ENCODE measurements around the gene BDP1. TPM values are rescaled to one million over a fixed set of nuclear protein-coding genes. Genes with fewer than 3 reads are reported as not detected.
A peak's percentile ranks its signal among the peaks of the same experiment; 100 is the strongest.
"Not testable (repeated sequence)": the region's sequence is repeated elsewhere in the genome, so short reads cannot be mapped to it uniquely, and the experiment has no call there.

The BDP1 gene, protein sequence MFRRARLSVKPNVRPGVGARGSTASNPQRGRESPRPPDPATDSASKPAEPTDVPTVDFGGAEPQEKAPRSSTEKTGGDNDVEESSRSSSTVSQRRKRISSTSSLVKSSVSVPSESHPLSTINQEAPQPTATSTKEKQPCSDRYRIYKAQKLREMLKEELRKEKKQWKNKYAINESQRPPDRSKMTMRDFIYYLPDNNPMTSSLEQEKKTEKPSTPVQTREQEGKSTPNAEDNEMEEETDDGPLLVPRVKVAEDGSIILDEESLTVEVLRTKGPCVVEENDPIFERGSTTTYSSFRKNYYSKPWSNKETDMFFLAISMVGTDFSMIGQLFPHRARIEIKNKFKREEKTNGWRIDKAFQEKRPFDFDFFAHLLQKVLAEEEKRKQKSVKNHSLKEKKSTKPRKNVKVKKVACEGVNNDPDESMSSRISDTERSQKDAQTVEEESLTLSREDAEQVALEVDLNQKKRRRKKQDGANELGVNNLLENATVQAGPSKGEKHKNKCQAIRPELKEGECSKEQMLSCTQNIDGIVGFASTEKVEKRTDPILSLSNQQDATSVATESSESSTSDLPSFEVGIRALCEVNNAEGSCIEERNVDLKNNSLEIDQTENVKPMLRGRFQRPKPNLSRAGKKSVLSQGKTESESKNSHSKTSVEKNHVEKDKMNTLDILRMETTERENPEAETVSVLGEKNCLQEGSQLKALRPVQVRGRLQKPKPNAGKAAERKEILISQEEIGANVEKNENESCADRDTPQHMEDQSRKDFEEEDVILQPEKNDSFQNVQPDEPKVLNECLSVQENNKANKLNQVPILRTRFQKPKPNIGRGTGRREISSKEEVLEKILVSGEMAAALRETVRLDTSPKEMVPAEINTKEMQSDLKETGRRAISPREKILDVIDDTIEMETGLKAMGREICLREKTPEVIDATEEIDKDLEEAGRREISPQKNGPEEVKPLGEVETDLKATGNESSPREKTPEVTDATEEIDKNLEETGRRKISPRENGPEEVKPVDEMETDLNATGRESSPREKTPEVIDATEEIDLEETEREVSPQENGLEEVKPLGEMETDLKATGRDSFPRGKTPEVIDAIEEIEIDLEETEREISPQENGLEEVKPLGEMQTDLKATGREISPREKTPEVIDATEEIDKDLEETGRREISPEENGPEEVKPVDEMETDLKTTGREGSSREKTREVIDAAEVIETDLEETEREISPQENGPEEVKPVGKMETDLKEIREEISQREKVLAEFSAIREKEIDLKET (N-terminal part only)
- 10 to 100 TPM; 36.4 to 37.5 TPM for total RNA-seq

DNA sequence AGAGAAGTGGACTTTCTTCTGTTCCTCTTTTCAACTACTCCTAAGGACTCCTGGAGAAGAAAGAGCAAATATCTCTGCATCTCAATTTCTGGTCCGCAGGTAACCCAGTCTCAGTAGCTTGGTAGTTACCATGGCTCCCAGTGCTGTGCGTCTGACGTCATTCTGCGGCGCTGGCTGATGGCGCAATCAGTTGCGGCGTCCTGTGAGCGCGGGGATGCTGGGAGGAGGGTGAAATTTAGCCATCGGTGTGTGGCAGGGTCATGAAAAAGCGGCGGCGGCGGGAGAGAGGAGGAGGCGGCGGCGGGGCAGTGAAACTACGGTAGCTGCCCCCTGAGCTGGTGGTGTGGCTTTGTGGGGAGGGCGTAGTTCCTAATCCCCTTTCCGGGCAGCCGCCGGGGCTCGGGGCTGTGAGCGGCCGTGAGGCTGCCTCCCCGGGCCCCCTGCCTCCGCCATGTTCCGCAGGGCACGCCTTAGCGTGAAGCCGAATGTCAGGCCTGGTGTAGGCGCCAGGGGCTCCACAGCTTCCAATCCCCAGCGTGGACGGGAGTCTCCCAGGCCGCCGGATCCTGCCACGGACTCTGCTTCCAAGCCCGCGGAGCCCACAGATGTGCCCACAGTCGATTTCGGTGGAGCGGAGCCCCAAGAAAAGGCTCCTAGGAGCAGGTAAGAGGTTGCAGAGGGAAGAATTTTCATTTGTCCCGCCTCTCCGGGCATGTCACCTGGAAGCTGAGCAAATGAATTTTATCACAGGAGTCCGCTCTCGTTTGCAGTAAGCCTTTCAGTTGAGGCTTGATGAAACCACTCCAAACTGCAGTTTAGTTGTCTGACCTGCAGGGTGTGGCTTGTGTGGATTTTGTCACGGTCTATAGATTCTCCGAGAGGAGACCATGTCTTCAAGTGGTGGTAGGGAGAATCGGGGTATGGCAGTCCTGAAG, at the start of gene BDP1:
Gene BDP1, plus strand, starts transcription at position 225 of the 935 bp plus-strand sequence. Its CDS starts 227 bp downstream, at position 452.
- H3K4me3 Mint-ChIP-seq = peak within 1 kb of the TSS; percentile 98
- peaks cover 10% of the 10 kb centered on the region for H3K27me3 Mint-ChIP-seq
- POLR2A ChIA-PET = interaction anchor here (0.6 kb wide), 1 partner anchor 14 kb away, joined by 3 read pairs; no protein-coding TSS in a partner anchor
- ATAC-seq (ENCODE audit: low read depth) (peak; percentile 95), DNase-seq (peak; percentile 97)
- peaks cover 7% of the 10 kb centered on the region for H3K36me3 Mint-ChIP-seq
- H3K9me3 Mint-ChIP-seq = no peaks in the 10 kb centered on the region
- H3K27ac Mint-ChIP-seq = peak within 1 kb of the TSS; percentile 98
- H3K4me1 Mint-ChIP-seq = peaks cover 18% of the 10 kb centered on the region

DNA sequence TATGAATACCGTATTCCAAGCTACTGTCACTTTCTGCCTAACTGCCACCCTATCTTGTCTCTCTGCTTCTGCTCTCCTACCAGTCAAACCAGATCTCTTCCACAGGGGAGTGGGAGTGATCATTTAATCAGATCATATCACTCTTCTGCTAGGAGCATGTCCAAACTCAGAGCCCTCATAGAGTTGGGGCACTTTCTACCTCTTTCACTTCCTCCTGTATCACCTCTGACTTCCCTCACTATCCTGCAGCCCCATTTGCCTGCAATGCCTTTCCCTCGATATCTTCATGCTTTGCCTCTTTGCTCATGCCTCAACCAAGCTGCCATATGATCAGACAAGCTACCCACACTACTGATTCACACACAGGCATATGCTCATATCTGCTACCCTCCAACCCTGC, 45.4 kb upstream of the BDP1 start:
- H3K36me3 Mint-ChIP-seq; H3K4me3 Mint-ChIP-seq; ATAC-seq (ENCODE audit: low read depth); H3K4me1 Mint-ChIP-seq; H3K27ac Mint-ChIP-seq; H3K9me3 Mint-ChIP-seq; POLR2A ChIA-PET; DNase-seq: not testable (repeated sequence)
- H3K27me3 Mint-ChIP-seq = peaks cover 21% of the 10 kb centered on the region

DNA sequence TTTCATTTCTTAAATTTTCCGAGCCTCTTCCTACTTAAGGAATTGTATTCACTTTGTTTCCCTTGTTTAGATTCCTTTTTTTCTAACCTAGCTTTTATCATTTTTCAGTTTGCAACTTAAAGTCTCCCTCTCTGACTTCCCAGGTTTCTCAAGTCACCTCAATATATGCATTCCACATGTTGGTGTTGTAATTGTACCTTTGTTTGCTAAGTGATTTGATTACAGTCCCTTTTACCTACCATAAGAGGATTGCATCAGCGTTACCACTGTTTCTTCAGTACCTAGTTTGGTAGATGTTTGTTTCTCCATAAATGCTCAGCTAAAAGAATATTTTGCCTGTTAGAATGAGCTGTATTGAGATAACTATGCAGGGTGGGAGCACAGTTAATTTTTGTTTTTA, 39.8 kb upstream of the BDP1 start:
- ATAC-seq (ENCODE audit: low read depth); POLR2A ChIA-PET; DNase-seq; H3K36me3 Mint-ChIP-seq; H3K4me3 Mint-ChIP-seq; H3K4me1 Mint-ChIP-seq; H3K9me3 Mint-ChIP-seq; H3K27ac Mint-ChIP-seq: not testable (repeated sequence)
- peaks cover 32% of the 10 kb centered on the region for H3K27me3 Mint-ChIP-seq

DNA sequence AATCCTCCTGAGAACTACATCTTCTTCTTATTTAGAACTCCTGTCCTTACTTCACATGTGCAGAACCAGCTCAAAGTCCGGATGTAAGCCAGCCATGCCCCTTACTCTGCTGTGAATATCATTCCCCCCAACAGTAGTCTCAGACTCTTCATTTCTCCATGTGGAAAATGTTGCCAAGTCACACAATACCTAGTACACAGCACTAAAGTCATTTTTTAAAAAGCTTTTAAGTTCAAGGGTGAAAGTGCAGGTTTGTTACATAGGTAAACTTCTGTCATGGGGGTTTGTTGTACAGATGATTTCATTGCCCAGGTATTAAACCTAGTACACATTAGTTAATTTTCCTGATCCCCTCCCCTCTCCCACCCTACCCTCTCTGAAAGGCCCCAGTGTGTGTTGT, 37.4 kb upstream of the BDP1 start:
- H3K9me3 Mint-ChIP-seq; POLR2A ChIA-PET; ATAC-seq (ENCODE audit: low read depth); H3K36me3 Mint-ChIP-seq; H3K27ac Mint-ChIP-seq; H3K4me1 Mint-ChIP-seq; DNase-seq; H3K4me3 Mint-ChIP-seq: not testable (repeated sequence)
- H3K27me3 Mint-ChIP-seq = peaks cover 33% of the 10 kb centered on the region

DNA sequence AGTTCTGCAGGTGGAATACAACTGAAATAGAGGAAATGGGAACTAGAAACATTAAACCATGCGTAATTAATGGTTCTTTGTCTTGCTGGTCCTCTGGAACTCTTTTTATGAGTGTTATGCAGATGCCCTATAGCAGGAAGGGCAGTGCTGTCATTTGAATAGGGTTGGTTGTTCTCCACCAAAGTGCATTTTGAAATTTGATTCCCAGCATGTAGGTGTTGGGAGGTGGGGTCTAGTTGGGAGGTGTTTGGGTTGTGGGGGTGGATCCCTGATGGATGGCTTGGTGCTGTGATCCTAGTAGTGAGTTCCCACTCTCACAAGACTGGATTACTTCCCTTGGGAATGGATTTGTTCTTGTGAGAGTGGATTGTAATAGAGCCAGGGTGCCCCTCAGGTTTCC, 34.2 kb upstream of the BDP1 start:
- H3K36me3 Mint-ChIP-seq; POLR2A ChIA-PET; ATAC-seq (ENCODE audit: low read depth); H3K4me1 Mint-ChIP-seq; DNase-seq; H3K9me3 Mint-ChIP-seq; H3K27ac Mint-ChIP-seq; H3K4me3 Mint-ChIP-seq: not testable (repeated sequence)
- H3K27me3 Mint-ChIP-seq = peaks cover 19% of the 10 kb centered on the region

DNA sequence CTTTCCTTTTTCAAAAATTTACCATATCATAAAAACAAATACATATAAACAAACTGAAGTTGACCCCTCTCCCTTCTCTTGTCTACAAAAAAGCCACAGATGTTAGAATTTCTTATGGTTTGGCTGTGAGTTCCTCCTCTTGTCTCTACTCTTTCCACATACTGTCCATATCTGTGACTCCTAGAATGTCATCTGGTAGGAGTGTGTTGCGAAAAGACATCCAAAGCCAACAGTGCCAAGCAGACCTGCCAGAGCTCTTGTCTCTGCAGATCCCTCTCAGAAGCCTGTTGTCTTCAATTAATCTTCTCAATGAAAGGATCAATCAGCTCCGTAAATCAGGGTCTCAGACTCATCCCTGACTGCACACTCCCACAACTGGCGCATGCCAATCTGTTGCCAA, 31.6 kb upstream of the BDP1 start:
- H3K4me3 Mint-ChIP-seq; H3K9me3 Mint-ChIP-seq; H3K4me1 Mint-ChIP-seq; POLR2A ChIA-PET; H3K27ac Mint-ChIP-seq; H3K36me3 Mint-ChIP-seq; ATAC-seq (ENCODE audit: low read depth); DNase-seq: not testable (repeated sequence)
- H3K27me3 Mint-ChIP-seq = peaks cover 14% of the 10 kb centered on the region

DNA sequence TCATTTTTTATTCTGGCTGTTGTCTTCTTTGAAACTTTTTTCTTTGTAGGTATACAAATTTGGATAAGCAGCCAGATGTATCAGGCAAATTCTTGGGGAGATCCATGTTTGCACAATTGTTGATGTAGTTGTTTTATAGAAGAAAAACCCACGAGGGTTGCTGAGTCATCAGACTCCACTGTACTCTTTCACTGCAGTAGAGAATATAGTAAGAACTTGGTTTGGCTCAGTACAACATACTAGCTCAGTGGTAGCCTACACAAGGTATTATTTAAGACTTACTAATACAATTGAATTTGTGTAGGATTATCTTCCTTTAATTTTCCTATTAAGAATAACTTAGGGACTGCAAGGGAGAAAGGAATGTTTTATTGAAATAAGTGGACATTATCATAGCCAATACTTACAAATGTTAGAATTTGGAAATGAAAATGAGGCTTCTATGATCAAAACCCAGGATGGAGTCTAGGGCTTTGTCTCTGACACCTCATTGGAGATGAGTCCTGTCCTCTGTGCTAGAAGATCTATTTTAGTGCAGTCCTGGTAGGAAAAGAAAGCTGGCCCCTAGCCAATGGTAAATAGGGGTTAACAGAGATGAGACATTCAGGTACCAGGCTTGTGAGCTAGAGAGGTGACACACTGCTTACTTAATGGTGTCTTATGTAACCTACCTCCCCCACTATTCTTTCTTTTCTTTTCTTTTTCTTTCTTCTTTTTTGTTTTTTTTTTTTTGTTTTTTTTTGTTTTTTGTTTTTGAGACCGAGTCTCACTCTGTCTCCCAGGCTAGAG, 28.6 kb upstream of the BDP1 start:
- H3K27ac Mint-ChIP-seq; H3K4me1 Mint-ChIP-seq; H3K9me3 Mint-ChIP-seq; H3K27me3 Mint-ChIP-seq; DNase-seq; ATAC-seq (ENCODE audit: low read depth); POLR2A ChIA-PET; H3K4me3 Mint-ChIP-seq; H3K36me3 Mint-ChIP-seq: not testable (repeated sequence)

DNA sequence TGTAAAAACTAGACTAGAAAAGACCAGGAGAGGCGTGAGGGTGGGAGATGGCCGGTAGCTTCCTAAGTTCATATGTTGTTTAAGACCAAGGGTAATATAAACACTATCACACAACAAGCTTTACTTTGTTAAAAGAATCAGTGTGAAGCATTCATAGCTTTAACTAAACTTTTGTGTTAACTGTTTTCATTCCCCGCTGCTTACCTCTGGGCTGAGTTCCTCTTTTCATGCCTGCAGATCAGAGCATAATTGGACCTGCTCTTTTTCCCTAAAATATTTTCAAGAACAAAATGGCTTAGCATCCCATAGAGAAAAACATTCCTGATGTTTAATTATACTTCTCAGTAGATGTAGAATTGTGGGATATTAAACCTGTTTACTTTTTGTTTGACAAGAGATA, 23.0 kb upstream of the BDP1 start:
- ATAC-seq (ENCODE audit: low read depth); H3K4me1 Mint-ChIP-seq; H3K27ac Mint-ChIP-seq; H3K4me3 Mint-ChIP-seq; H3K9me3 Mint-ChIP-seq; DNase-seq; POLR2A ChIA-PET; H3K36me3 Mint-ChIP-seq: not testable (repeated sequence)
- peaks cover 11% of the 10 kb centered on the region for H3K27me3 Mint-ChIP-seq

DNA sequence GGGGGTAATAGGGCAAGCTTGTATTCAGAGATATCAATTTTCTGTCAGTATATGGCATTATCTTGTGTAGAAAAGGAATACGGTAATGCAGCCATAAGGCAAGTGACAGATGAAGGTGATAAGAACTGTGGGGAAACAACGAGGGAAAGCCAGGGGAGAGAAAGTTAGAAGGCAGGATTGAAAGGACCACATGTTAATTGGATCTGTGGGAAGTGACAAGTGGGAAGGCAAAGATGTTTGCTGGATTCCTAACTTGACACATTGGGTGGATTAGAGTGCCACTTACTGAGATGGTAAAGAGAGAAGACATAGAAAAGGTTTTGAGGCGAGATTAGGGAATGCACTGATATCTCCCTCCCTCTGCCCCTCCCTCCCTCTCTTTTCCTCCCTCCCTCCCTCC, 20.6 kb upstream of the BDP1 start:
- ATAC-seq (ENCODE audit: low read depth); H3K27ac Mint-ChIP-seq; POLR2A ChIA-PET: not testable (repeated sequence)

DNA sequence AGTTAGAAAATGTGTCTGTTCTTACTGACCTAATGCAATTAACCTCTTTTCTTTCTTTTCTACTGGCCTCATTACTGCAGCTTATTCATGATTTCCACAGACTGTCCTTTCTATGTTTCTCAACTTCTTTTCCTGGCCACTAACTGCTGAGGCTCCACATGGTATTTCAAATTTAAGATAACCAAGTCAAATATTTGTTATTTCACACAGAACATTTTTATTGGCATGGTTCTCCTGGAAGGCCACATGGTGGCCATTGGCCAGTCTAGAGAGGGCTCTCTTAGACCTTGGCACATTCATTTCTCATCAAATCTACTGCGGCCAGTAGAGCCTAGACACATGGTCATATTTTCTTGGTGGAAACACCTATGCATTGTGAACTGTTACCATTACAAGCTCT, 13.9 kb upstream of the BDP1 start:
- POLR2A ChIA-PET; ATAC-seq (ENCODE audit: low read depth); H3K9me3 Mint-ChIP-seq; H3K4me1 Mint-ChIP-seq; H3K4me3 Mint-ChIP-seq; DNase-seq; H3K36me3 Mint-ChIP-seq; H3K27ac Mint-ChIP-seq: not testable (repeated sequence)
- peaks cover 24% of the 10 kb centered on the region for H3K27me3 Mint-ChIP-seq

More for the DNA sequence above, 20.6 kb upstream of the BDP1 start:
- H3K4me3 Mint-ChIP-seq, H3K4me1 Mint-ChIP-seq, DNase-seq, H3K36me3 Mint-ChIP-seq, H3K9me3 Mint-ChIP-seq, H3K27me3 Mint-ChIP-seq: not testable (repeated sequence)

DNA sequence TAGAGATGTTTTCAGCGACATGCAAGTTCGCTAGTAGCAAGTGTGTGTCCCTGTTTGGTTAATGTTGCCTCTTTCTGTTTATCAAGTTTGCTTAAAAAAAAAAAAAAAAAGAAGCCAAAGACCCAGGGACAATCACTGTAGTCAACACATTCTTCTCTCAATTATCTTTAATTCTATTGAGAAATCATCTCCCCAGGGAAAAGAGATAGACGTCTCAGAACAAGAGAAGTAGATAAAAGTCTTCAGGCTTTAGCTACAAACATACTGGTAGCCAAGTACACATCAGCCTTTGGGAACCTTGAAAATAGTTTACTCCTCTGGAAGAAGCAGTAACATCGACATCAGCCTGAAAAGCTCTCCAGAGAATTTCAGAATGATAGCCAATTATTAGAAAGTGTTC, 11.6 kb upstream of the BDP1 start:
- POLR2A ChIA-PET; H3K4me1 Mint-ChIP-seq; H3K4me3 Mint-ChIP-seq; ATAC-seq (ENCODE audit: low read depth); H3K9me3 Mint-ChIP-seq; H3K27ac Mint-ChIP-seq; H3K36me3 Mint-ChIP-seq; DNase-seq: not testable (repeated sequence)
- H3K27me3 Mint-ChIP-seq = peaks cover 30% of the 10 kb centered on the region

DNA sequence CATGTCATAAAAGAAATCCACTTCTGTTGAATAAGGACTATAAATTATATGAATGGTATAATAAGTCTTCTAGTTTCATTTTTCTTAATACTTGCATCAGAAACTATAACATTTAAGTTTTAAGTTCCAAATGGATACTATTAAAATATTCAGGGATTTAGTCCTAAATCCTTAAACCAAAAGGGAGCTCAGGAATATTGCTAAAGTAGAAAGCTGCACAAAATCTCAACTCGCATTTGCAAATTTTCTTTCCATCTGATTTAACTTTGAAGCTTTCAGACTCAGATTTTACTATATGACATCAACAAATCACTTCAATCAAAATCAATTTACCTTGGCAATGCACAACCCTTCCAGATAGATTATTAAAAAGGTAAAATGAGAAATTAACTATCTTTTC, 10.4 kb upstream of the BDP1 start:
- Mint-ChIP-seq H3K4me3 (peak overlapping the region; percentile 36), H3K27me3 (peaks cover 36% of the 10 kb centered on the region)
- DNase-seq; ATAC-seq (ENCODE audit: low read depth); POLR2A ChIA-PET; H3K9me3 Mint-ChIP-seq; H3K36me3 Mint-ChIP-seq; H3K4me1 Mint-ChIP-seq; H3K27ac Mint-ChIP-seq: not testable (repeated sequence)

Measured in activated naive CD8-positive, alpha-beta T cell treated with anti-CD3 and anti-CD28 coated beads, Interleukin-2, amount 10 ng/mL, durations not matched to agents 7 days and 5 days (primary cell).